22Rv1 (cell line): ENCODE measurements around the gene VPS37B.

Experiments
- H3K27ac ChIP-seq: fragments of 450-650 bp; 2 replicates; pipeline ENCODE4 v1.5.1; 2017
- ZFX ChIP-seq: fragments of 450-650 bp; IDR thresholded peaks from 2 replicates; pipeline ENCODE4 v1.6.1; 2017; ENCODE audit warnings: antibody characterized with exemption, borderline replicate concordance
- TF ChIP-seq, protein P1 (sequence below): fragments of 450-650 bp; IDR thresholded peaks from 2 replicates; pipeline ENCODE4 v1.5.1; 2017; ENCODE audit warnings: mild to moderate bottlenecking

The VPS37B gene

DNA sequence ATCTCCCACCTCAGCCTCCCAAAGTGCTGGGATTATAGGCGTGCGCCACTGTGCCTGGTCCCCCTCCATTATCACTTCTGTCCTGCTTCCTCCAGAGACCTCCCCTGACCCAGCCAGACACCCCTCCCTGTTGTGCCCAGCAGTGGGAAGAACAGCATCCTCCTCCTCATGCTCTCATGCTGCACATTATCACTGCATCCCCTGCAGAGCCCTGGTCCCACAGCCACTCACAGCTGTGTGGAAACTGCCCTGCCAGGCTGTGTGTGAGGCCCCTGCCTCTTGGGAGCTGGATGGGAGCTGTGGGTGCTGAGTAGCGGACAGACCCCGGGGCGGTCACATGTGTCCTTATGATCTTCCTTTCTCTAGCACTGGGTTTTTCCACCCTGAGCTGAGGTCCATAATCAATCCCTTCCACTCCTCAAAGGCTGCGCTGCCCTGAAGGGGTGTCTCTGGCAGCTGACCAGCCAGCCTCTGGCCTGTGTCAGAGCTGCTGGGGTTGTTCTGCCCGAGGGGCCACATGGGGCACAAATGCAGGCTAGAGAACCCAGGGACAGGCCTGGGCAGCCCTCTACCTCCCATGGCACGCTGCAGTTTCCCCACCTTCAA lies 51.5 kb downstream of the VPS37B start:
- no peak overlapping the region for H3K27ac ChIP-seq
- no peak for TF ChIP-seq ZFX

GRCh38 chr12:122843455-122843854 lies 52.5 kb downstream of the VPS37B start:
- no peak for TF ChIP-seq ZFX
- TF ChIP-seq, protein P1, sequence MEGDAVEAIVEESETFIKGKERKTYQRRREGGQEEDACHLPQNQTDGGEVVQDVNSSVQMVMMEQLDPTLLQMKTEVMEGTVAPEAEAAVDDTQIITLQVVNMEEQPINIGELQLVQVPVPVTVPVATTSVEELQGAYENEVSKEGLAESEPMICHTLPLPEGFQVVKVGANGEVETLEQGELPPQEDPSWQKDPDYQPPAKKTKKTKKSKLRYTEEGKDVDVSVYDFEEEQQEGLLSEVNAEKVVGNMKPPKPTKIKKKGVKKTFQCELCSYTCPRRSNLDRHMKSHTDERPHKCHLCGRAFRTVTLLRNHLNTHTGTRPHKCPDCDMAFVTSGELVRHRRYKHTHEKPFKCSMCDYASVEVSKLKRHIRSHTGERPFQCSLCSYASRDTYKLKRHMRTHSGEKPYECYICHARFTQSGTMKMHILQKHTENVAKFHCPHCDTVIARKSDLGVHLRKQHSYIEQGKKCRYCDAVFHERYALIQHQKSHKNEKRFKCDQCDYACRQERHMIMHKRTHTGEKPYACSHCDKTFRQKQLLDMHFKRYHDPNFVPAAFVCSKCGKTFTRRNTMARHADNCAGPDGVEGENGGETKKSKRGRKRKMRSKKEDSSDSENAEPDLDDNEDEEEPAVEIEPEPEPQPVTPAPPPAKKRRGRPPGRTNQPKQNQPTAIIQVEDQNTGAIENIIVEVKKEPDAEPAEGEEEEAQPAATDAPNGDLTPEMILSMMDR, result no peak
- H3K27ac ChIP-seq, result no peak overlapping the region

DNA sequence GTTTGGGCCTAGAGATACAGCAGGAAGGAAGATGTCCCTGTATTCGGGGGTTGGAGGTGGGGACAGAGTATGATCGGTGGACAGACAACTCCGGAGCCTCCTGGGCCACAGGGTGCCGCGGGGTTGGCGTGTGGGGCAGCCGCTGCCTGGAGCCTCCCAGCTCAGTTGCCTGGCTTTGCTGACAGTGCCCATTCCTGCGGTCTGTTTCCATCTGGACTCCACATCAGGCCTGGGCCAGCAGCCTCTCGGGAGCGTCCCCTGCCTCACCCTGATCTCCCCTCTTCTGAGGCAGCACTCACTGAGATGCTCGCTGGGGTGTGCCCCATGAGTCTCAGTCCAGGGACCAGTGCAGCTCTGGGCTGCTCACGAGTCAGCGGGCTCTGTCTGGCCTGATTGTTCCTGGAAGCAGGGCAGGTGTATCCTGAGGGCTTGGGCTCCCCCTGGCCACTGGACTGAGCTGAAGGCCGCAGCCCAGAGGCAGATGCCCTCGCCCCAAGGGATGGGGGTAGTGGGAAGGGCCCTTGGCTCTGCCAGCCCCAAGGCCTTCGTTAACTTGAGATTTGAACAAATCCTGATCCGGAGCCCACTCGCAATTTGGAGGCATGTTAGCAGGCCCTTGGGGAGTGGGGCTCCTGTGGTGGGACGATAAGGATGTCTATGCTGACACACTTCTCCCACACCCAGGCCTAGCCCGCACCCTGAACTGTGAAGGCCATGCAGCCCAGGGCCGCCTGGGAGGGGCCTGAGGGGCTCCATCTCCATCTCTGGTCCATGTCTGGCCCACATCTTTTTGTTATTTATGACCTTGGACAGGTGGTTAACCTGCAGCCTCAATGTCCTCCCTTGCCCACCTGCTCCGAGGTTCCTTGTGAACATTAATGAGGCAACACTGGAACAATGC lies 53.2 kb downstream of the VPS37B start:
- TF ChIP-seq, protein P1, result no peak
- no peak for TF ChIP-seq ZFX
- H3K27ac ChIP-seq, result no peak overlapping the region

DNA sequence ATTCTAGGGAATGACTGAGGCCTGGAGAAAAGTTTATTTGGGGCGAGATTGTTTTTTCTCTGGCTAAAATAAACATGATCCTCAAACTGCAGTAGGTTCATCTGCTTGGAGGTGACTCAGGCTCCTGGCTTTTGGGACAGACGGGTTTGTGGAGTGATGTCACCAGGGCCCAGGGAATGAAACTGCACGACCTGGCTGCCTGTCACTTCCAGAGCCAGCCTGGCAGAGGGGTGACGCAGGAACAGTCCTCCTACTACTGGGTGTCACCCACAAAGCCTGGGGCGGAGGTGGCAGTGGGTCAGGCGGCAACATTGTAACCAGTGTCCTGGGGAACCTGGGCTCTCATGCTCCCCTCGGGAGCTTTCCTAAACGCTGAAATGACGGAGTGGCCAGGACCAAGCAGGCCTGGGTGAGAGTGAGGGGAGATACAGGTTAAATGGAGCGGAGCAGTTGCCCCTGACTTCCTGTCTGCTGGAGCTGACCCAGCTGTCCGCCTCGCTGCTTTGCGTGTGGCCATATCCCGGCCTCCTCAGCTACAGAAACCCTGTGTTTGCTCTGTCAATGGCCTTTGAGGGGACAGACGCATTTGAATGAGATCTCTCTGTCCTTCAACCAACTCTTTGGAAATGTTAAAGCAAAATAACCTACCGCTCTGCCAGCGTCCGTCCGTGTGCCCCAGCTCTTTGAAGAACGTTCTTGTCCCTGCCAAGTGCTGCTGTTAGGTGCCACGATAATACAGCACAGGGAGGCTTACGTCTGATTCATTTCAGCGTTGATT lies 54.2 kb downstream of the VPS37B start:
- TF ChIP-seq, protein P1, result no peak
- no peak for TF ChIP-seq ZFX
- H3K27ac ChIP-seq, result no peak overlapping the region

GRCh38 chr12:122840580-122841513 lies 55.1 kb downstream of the VPS37B start:
- H3K27ac ChIP-seq, result no peak overlapping the region
- TF ChIP-seq, protein P1, result no peak
- no peak for TF ChIP-seq ZFX

DNA sequence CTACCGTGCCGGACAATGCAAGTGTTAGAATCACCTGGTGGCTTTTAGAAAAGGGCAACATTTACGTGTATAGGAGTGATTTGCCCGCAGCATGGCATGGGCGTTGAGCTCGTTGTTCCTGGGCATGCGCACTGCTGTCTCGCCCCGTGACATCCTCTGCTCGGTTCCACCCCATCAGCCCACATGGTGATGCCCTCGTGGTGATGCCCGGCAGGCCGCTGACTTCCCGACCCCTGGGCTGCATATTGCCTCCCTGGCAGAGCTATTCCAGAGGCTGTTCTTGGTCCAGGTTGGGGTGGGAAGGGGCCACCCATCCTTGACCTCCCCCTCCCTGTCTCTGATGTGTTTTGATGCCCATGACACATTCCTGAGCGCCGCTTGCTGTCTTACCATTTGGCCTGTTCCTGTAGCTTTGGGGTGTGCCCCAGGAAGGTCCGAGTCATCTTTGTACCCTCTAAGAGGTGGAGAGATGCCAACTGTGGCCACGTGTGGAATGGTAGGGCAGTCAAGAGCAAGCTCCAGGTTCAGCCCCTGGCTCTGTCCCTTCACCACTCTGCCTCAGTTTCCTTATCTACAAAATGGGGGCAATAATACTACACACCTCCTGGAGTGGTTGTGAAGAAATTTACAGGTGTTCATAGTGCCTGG lies 55.9 kb downstream of the VPS37B start:
- no peak for TF ChIP-seq ZFX
- TF ChIP-seq, protein P1, result no peak
- no peak overlapping the region for H3K27ac ChIP-seq
